H1 (cell line): ENCODE data around the gene TIAM2. TPM values are rescaled to one million over a fixed set of nuclear protein-coding genes. Genes with fewer than 3 reads are reported as not detected.

ENCODE experiments used
- CBX5 ChIP-seq: fragments of 300-800, 300-1000 bp; sonication (generic); IDR thresholded peaks from 2 replicates; pipeline ENCODE4 v1.7.1; 2016; ENCODE audit warnings: antibody characterized with exemption, low read length, low read depth
- CHD1 ChIP-seq: IDR thresholded peaks from 2 replicates; pipeline ENCODE4 v1.6.1; 2012; ENCODE audit warnings: low read depth, low read length, improper control_type of control experiment
- CREB1 ChIP-seq: IDR thresholded peaks from 2 replicates; pipeline ENCODE4 v1.6.1; 2012; ENCODE audit warnings: inconsistent platforms
- EGR1 ChIP-seq: IDR thresholded peaks from 2 replicates; pipeline ENCODE4 v1.6.1; 2011; ENCODE audit warnings: low read depth, low read length, borderline replicate concordance
- FOSL1 ChIP-seq: IDR thresholded peaks from 2 replicates; pipeline ENCODE4 v1.6.1; 2011; ENCODE audit warnings: mild to moderate bottlenecking, low read depth, low read length, moderate library complexity; ENCODE audit not compliant: insufficient read depth
- JUN ChIP-seq: IDR thresholded peaks from 2 replicates; pipeline ENCODE4 v1.6.1; 2011; ENCODE audit warnings: low read depth, mild to moderate bottlenecking, improper control_type of control experiment, low read length
- KDM5A ChIP-seq: fragments of 200-600 bp; IDR thresholded peaks from 2 replicates; pipeline ENCODE4 v1.7.1; 2012; ENCODE audit warnings: mild to moderate bottlenecking, low read length, inconsistent platforms, mixed read lengths
- RBBP5 ChIP-seq: IDR thresholded peaks from 2 replicates; pipeline ENCODE4 v1.7.1; 2012; ENCODE audit warnings: low read depth, mild to moderate bottlenecking, inconsistent platforms, low read length, moderate library complexity, borderline replicate concordance
- SP1 ChIP-seq: IDR thresholded peaks from 2 replicates; pipeline ENCODE4 v1.6.1; 2011; ENCODE audit warnings: low read depth, low read length
- polyA plus RNA-seq, 7 experiments: library from polyadenylated mRNA; depleted of rRNA in 3 of 7; stranded (reverse) in 5 of 7; unstranded in 2 of 7; fragments of >200 nt in 5 of 7; fragments of 200-250 nt in 2 of 7; gene quantifications; 1 replicate in 5 of 7; 2 replicates in 1 of 7; 4 replicates in 1 of 7; pipeline versions ENCODE4 v1.2.1 to v1.2.3, GENCODE V29; 2011 to 2013; ENCODE audit warnings: missing spikeins in 2 of 7, mixed read lengths in 2 of 7
- total RNA-seq: library from RNA; stranded (reverse); fragmentation: NEBNext Ultra II Directional; extraction: Animal tissue kit (Norgen Biotek cat#: 25700); gene quantifications from 2 replicates; pipeline ENCODE4 v1.2.1, GENCODE V29; 2021
- TF ChIP-seq, protein P1 (sequence below): IDR thresholded peaks from 2 replicates; pipeline ENCODE4 v1.6.1; 2012; ENCODE audit warnings: inconsistent platforms

TIAM2 gene
- total and polyA plus RNA-seq, 2 of the 8 experiments (the other 6 are each of a cell fraction or from before 2014, with no cell fraction given), result 7.4 to 23.9 TPM

DNA sequence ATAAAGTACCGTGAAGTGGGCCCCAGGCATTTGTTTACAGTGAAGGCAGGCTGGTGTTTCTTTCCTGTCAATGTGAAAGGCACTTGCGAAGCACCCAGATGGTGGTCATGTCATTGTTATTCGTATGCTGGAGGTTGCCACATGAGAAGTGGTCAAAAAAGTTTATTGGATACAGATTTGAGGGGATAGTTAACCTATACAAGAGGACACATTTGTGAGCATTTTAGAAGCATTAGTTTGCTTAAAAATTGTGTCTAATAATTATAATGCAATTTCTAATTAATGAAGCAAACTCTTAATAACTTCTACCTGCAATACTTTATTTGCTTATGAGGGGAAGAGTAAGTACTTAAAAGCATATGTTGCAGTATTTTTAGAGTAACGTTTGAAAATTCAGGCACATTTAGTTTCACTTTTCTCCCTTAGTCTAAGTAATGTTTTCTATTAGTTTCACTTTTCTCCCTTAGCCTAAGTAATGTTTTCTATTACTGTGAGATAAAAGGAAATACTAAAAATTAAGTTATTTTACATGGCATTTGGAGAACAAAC, 148.0 kb downstream of the TIAM2 start (continued):
- TF ChIP-seq RBBP5 (no peak), CREB1 (no peak), CHD1 (no peak), KDM5A (no peak), FOSL1 (no peak), EGR1 (no peak), CBX5 (no peak), JUN (no peak), SP1 (no peak)
- TF ChIP-seq, protein P1, sequence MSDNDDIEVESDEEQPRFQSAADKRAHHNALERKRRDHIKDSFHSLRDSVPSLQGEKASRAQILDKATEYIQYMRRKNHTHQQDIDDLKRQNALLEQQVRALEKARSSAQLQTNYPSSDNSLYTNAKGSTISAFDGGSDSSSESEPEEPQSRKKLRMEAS, result no peak
